ENCODE results near the gene COP1.
"Not testable (repeated sequence)": the region's sequence is repeated elsewhere in the genome, so short reads cannot be mapped to it uniquely, and the experiment has no call there.

COP1 gene

GRCh38 chr1:176206961-176207902 is at the start of gene COP1:
COP1 (minus strand) TSS chr1:176207286; CDS start chr1:176206978, 308 bp downstream.
- DNase-seq (ENCODE audit: low spot score): peak; percentile 83

DNA sequence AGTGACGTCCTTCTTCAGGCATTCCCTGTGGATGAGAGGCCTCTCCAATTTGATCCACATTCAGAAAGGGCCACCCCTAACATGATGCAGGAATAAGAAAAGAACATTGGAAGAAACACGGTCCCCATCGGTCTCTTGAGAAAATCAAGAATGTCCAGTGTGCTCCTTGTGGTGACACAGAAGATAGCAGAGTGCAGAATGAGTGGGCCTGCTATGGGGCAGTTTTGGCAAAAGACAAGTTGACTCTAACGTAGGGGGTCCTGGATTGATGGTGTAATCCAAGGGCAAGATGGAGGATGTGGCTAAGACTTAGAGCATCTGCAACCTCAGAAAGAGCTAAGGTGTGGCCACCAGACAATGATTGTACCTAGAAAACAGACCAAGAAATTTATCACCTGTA is 45.1 kb upstream of the COP1 start:
- DNase-seq (ENCODE audit: low spot score): no peak

DNA sequence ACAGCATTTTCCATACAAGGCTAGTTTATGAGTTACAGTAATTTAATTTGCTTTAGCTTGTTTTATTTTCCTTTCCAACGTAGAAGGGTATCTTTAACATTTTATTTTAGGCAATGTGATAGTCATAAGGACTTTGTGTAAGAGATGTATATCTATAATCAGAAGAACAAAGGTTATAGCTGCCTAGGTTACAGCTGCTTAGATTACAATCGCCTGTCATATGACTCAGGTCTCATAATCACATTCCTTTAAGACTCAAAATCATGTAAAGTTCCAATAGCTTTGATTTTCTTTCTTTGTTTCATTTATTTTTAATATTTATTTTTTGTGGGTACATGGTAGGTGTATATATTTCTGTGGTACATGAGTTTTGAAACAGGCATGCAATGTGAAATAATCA is 37.8 kb upstream of the COP1 start:
- DNase-seq (ENCODE audit: low spot score): no peak

DNA sequence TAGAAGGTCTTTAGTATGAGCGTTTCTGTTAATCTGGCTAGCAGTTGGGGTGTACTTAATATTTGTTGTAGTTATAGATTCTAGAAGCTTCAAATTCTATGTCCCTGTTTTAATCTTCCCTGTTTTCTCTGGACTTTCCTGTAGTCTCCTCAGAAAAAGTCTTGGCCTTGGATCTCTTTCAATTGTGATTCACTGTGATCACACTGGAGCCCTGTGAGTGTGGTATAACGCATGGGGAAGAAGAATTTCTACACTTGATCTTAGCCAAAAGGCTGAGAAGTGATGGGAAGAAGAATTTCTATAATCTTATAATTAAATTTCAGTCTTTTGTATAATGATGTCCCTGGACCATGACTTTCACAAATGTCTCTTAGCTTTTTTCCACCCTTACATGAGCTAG is 36.7 kb upstream of the COP1 start:
- no peak for DNase-seq (ENCODE audit: low spot score)

- DNase-seq (ENCODE audit: low spot score): no peak
Observed at GRCh38 chr1:176241385-176242015, 34.4 kb upstream of the COP1 start.

DNA sequence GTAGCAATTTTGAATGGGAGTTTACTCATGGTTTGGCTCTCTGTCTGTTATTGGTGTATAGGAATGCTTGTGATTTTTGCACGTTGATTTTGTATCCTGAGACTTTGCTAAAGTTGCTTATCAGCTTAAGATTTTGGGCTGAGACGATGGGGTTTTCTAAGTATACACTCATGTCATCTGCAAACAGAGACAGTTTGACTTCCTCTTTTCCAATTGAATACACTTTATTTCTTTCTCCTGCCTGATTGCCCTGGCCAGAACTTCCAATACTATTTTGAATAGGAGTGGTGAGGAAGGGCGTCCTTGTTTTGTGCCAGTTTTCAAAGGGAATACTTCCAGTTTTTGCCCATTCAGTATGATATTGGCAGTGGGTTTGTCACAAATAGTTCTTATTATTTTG is 26.6 kb upstream of the COP1 start:
- DNase-seq (ENCODE audit: low spot score): not testable (repeated sequence)

DNA sequence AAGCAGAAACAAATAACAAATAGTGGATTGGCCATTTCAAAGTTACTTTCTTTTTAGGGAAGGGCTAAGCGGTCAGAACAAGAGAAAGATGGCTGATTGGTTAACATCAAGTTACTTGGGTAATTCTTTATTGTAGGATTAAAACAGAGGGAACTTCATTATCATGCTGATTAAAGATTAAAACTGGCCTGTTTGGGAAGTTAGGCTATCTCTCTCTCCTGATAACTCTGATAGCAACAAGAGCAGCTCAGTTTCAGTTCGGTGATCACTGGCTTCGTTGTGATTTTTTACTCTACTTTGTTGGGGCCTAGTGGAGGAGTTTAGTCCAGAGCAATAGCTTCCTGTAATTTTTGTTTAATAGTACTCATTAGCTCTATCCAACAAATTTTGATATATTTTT is 20.5 kb upstream of the COP1 start:
- no peak for DNase-seq (ENCODE audit: low spot score)

DNA sequence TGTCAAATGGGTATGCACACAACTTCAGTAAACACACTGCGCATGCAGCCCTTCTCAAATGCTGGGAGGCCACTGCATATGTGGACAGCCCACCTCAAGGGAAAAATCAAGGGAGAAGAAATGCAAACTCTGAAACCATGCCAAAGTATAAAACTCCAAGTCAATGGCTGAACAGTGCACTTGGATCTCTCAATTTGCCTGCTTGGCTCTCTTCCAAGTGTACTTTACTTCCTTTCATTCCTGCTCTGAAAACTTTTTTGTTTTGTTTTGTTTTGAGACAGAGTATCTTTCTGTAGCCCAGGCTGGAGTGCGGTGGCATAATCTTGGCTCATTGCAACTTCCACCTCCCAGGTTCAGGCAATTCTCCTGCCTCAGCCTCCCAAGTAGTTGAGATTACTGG is 18.8 kb upstream of the COP1 start:
- no peak for DNase-seq (ENCODE audit: low spot score)

GRCh38 chr1:176225479-176225875 is 18.4 kb upstream of the COP1 start:
- no peak for DNase-seq (ENCODE audit: low spot score)

- DNase-seq (ENCODE audit: low spot score): no peak
Observed at GRCh38 chr1:176222196-176222595, 15.1 kb upstream of the COP1 start.

- no peak for DNase-seq (ENCODE audit: low spot score)
Observed at GRCh38 chr1:176220100-176220689, 13.1 kb upstream of the COP1 start.

DNA sequence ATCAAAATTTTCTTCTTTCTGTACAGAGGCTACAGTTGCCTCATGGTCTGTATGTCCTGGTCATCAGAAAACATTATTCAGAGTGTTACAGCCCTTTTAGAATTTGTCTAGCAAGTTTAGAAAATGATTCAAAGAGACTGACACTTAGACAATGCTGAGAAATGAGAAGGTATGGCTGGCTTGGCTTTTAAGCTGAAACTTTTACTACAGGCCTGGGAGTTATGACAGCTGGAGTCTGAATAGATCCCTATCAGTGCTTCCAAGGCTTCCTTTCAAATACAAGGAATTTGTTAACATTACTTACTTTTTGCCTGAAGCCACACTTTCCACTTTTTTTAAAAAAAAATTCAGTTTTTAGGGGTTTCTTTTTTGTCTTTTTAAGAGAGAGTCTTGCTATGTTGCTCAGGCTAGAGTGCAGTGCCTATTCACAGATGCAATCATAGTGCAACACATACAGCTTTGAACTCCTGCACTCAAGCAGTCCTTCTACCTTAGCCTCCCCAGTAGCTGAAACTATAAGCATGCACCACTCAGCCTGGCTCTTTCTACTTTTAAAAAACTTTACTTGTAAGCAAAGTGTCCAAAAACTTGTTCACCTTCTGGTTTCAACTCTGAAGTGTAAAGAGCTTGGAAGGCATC is 10.5 kb upstream of the COP1 start:
- DNase-seq (ENCODE audit: low spot score): no peak

DNA sequence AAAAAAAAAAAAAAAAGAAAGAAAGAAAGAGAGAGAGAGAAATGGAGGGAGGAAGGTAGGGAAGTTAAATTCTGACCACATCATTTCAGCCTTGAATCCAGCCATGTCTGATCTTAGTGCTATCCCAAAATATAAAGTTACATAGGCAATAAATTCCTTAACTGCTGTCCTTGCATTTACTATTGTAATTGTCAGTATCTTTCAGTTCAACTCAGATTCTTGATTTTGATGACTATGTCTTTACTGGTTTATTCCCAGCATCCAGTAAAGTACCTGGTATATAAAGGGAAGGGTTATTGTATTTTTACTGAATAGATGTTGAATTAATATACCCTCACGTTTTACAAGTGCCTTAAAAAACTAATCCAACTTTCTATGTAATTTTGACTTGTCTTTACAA is 8.9 kb upstream of the COP1 start:
- DNase-seq (ENCODE audit: low spot score): no peak

GRCh38 chr1:176211396-176212165 is 4.5 kb upstream of the COP1 start:
- no peak for DNase-seq (ENCODE audit: low spot score)

DNA sequence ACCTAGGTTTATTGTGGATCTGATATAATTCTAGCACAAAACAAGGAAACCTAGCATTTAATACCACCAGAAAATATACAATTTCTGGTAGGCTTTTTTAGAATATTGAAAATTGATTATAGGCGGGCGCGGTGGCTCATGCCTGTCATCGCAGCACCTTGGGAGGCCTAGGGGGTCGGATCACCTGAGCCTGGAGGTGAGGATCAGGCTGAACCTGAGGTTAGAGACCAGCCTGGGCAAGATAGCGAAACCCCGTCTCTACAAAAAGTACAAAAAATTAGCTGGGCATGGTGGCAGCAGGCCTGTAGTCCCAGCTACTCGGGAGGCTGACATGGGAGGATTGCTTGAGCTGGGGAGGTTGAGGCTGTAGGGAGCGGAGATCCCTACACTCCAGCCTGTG is 948 bp upstream of the COP1 start:
- no peak for DNase-seq (ENCODE audit: low spot score)

GRCh38 chr1:176206006-176206960 is 803 bp downstream of the COP1 start:
- DNase-seq (ENCODE audit: low spot score): peak; percentile 43

GRCh38 chr1:176205332-176205914 is 1.7 kb downstream of the COP1 start:
- no peak for DNase-seq (ENCODE audit: low spot score)

DNA sequence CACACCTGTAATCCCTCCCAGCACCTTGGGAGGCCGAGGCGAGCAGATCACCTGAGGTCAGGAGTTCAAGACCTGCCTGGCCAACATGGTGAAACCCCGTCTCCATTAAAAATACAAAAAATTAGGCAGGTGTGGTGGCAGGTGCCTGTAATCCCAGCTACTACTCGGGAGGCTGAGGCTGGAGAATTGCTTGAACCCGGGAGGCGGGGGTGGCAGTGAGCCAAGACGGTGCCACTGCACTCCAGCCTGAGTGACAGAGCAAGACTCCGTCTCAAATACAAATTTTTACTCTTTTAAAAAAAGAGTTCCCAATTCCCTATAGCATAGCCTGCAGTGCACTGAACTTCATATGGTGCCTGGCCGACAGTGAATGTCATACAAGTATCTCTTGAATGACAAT is 2.4 kb downstream of the COP1 start:
- not testable (repeated sequence) for DNase-seq (ENCODE audit: low spot score)

DNA sequence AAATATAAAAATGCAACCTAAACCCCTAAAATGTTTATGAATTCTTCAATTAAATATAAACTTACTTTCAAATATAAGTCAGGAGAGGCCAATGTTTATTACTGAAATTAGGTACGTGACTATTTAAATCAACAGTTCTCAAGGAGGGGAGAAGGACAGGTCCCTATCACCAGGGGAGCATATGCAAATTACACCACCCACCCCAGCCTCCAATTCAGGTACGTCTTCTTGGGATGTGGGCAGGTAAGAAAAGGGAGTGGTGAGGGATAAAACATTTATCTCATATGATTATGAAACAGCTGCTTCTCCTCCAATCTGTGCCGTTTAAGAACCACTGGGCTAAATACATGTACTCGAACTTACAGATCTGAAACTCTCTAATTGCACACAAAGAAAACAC is 3.4 kb downstream of the COP1 start:
- no peak for DNase-seq (ENCODE audit: low spot score)

DNA sequence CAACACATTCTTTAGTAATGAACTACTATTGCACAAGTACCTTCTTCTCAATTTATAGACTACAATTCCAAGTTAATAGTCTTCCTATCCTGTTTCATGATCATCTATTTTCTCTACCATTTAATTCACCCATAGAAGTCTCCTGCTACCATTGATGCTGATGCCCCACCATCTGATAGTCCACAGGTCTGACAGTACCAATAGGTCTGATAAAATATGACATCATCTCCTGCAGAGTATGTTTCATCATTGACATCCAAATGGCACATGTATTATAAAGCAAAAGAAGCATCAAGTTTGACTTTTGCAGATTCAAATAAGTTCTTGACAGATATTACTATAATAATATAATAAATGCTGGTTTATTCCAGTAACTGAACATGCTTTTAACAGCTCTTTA is 5.5 kb downstream of the COP1 start:
- DNase-seq (ENCODE audit: low spot score): no peak
